GM10847 (cell line): ENCODE results near the gene CRHR1.

Source experiments
- POLR2A ChIP-seq: IDR thresholded peaks from 2 replicates; pipeline ENCODE4 v1.6.1; 2011; ENCODE audit not compliant: insufficient read length; ENCODE audit errors: extremely low read depth

CRHR1 gene

GRCh38 chr17:45852535-45853297 lies 68.6 kb downstream of the CRHR1 start:
- no peak for TF ChIP-seq POLR2A

GRCh38 chr17:45854209-45854608 lies 70.1 kb downstream of the CRHR1 start:
- TF ChIP-seq POLR2A = no peak

GRCh38 chr17:45855691-45856336 lies 71.7 kb downstream of the CRHR1 start:
- TF ChIP-seq POLR2A = no peak

GRCh38 chr17:45857977-45858708 lies 74.0 kb downstream of the CRHR1 start:
- TF ChIP-seq POLR2A = no peak

GRCh38 chr17:45861165-45861564 lies 77.0 kb downstream of the CRHR1 start:
- TF ChIP-seq POLR2A = no peak

- no peak for TF ChIP-seq POLR2A
Observed at GRCh38 chr17:45863857-45864654, 79.9 kb downstream of the CRHR1 start.

- TF ChIP-seq POLR2A = no peak
Observed at GRCh38 chr17:45867171-45867570, 83.1 kb downstream of the CRHR1 start.

- TF ChIP-seq POLR2A = no peak
Observed at GRCh38 chr17:45867702-45868101, 83.6 kb downstream of the CRHR1 start.

- no peak for TF ChIP-seq POLR2A
Observed at GRCh38 chr17:45868276-45868675, 84.2 kb downstream of the CRHR1 start.

- no peak for TF ChIP-seq POLR2A
Observed at GRCh38 chr17:45869676-45870341, 85.7 kb downstream of the CRHR1 start.

GRCh38 chr17:45870342-45870974 lies 86.3 kb downstream of the CRHR1 start:
- no peak for TF ChIP-seq POLR2A

- TF ChIP-seq POLR2A = no peak
Observed at GRCh38 chr17:45871718-45872117, 87.6 kb downstream of the CRHR1 start.

- no peak for TF ChIP-seq POLR2A
Observed at GRCh38 chr17:45873728-45874127, 89.6 kb downstream of the CRHR1 start.

- no peak for TF ChIP-seq POLR2A
Observed at GRCh38 chr17:45874151-45874550, 90.0 kb downstream of the CRHR1 start.
